ENCODE data around the gene UBE3C.

UBE3C gene

DNA sequence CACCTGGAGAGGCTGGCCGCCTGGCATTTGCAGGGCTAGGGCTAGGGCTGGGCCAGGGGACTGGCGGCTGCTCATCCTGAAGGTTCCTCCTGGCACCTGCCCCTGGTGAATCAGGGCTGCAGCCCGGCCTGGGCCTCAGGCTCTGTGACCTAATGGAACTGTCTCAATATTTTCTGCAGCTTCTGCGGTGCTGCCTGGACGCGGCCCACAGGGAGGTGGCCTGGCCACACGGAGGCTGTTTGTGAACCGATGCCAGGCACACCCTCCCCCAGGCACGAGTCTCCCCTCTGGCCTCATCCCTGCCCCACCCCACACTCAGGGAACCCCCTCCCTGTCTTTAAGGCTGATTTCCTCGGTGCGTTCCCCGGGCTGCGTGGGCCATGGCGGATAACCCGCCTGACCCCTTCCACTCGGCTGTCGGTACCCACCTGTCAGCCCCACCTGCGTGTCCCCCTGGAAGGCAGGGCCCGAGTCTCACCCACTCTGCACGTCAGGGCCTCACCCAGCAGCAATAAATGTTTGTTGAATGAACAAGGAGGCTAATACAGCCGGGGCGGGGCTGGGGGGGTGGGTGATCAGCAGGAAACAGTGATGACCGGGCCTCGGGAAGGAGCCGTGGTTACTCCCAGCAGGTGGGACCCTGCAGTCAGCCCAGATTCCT is 143.5 kb downstream of the UBE3C start:
- TF ChIP-seq, protein P1, sequence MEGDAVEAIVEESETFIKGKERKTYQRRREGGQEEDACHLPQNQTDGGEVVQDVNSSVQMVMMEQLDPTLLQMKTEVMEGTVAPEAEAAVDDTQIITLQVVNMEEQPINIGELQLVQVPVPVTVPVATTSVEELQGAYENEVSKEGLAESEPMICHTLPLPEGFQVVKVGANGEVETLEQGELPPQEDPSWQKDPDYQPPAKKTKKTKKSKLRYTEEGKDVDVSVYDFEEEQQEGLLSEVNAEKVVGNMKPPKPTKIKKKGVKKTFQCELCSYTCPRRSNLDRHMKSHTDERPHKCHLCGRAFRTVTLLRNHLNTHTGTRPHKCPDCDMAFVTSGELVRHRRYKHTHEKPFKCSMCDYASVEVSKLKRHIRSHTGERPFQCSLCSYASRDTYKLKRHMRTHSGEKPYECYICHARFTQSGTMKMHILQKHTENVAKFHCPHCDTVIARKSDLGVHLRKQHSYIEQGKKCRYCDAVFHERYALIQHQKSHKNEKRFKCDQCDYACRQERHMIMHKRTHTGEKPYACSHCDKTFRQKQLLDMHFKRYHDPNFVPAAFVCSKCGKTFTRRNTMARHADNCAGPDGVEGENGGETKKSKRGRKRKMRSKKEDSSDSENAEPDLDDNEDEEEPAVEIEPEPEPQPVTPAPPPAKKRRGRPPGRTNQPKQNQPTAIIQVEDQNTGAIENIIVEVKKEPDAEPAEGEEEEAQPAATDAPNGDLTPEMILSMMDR (IDR thresholded peaks at IDR 0.05; ENCODE audit: borderline replicate concordance, control extremely low read depth, extremely low read depth, insufficient read depth, missing control alignments) = no peak
- DNase-seq (ENCODE audit: low spot score) = no peak

GRCh38 chr7:157284229-157285014 is 145.7 kb downstream of the UBE3C start:
- no peak for DNase-seq (ENCODE audit: low spot score)
- in situ Hi-C loops (cut with MboI; ENCODE audit: low sequenced_read_pairs, unreplicated experiment) = no loop called here
- TF ChIP-seq, protein P1 (IDR thresholded peaks at IDR 0.05; ENCODE audit: borderline replicate concordance, control extremely low read depth, extremely low read depth, insufficient read depth, missing control alignments) = no peak

More for the DNA sequence above, 143.5 kb downstream of the UBE3C start:
- in situ Hi-C loops (cut with MboI; ENCODE audit: low sequenced_read_pairs, unreplicated experiment) = no loop called here

GRCh38 chr7:157291404-157292080 is 152.8 kb downstream of the UBE3C start:
- in situ Hi-C loops (cut with MboI; ENCODE audit: low sequenced_read_pairs, unreplicated experiment) = no loop called here
- DNase-seq (ENCODE audit: low spot score) = no peak
- TF ChIP-seq, protein P1 (IDR thresholded peaks at IDR 0.05; ENCODE audit: borderline replicate concordance, control extremely low read depth, extremely low read depth, insufficient read depth, missing control alignments) = no peak

DNA sequence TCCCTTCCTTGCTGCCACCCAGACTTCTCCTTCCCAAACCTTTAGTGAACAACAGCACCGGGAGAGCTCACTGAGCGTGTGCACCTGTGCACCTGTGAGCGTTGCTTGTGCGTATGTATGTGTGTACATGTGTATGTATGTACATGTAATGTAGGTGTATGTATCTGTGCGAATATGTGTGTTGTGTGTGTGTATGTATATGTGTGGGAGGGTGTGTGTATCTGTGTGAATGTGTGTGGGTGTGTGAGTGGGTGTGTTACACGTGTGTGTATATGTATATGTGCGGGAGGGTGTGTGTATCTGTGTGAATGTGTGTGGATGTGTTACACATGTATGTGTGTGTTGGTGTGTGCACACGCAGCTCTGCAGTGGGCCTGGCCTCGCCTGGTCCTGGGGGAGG is 153.5 kb downstream of the UBE3C start:
- in situ Hi-C loops (cut with MboI; ENCODE audit: low sequenced_read_pairs, unreplicated experiment) = no loop called here
- TF ChIP-seq, protein P1 (IDR thresholded peaks at IDR 0.05; ENCODE audit: borderline replicate concordance, control extremely low read depth, extremely low read depth, insufficient read depth, missing control alignments) = no peak
- DNase-seq (ENCODE audit: low spot score) = no peak

GRCh38 chr7:157292770-157293412 is 154.2 kb downstream of the UBE3C start:
- no peak for DNase-seq (ENCODE audit: low spot score)
- TF ChIP-seq, protein P1 (IDR thresholded peaks at IDR 0.05; ENCODE audit: borderline replicate concordance, control extremely low read depth, extremely low read depth, insufficient read depth, missing control alignments) = no peak
- in situ Hi-C loops (cut with MboI; ENCODE audit: low sequenced_read_pairs, unreplicated experiment) = no loop called here

DNA sequence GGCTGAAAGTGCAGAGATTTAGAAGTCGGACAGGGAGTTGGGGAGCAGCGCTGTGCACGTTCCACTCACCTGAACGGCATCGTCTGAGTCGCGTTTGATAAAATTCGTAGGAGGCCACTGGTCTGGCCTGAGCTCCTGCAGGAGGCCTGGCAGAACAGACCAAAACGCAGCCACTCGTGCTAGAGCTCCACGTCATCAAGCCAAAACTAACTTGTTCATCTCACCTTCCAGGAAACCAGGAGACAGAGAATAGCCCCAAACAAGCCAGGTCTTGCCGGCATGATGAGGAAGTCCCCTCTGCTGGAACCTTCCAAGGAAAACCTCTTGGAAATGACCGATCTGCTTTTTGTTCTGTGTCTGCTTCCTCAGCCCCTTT is 154.7 kb downstream of the UBE3C start:
- in situ Hi-C loops (cut with MboI; ENCODE audit: low sequenced_read_pairs, unreplicated experiment) = no loop called here
- TF ChIP-seq, protein P1 (IDR thresholded peaks at IDR 0.05; ENCODE audit: borderline replicate concordance, control extremely low read depth, extremely low read depth, insufficient read depth, missing control alignments) = no peak
- no peak for DNase-seq (ENCODE audit: low spot score)
